Measurements from ENCODE around the gene DCTN3.
"Not testable (repeated sequence)": the region's sequence is repeated elsewhere in the genome, so short reads cannot be mapped to it uniquely, and the experiment has no call there.

The DCTN3 gene

GRCh38 chr9:34646211-34647083, 26.2 kb upstream of the DCTN3 start, which contains the start of gene GALT:
GALT (plus strand) TSS chr9:34646675; CDS start chr9:34646705, 30 bp downstream.
- DNase-seq (ENCODE audit: insufficient read length, low spot score) = peak; percentile 99
- peak; percentile 39 for TF ChIP-seq CTCF (IDR thresholded peaks at IDR 0.05; ENCODE audit: insufficient read depth, missing control alignments)
- no peak for FAIRE-seq

GRCh38 chr9:34644766-34645314, 24.5 kb upstream of the DCTN3 start:
- DNase-seq (ENCODE audit: insufficient read length, low spot score) (no peak), FAIRE-seq (no peak)
- no peak for TF ChIP-seq CTCF (IDR thresholded peaks at IDR 0.05; ENCODE audit: insufficient read depth, missing control alignments)

GRCh38 chr9:34642679-34643078, 22.4 kb upstream of the DCTN3 start:
- no peak for TF ChIP-seq CTCF (IDR thresholded peaks at IDR 0.05; ENCODE audit: insufficient read depth, missing control alignments)
- FAIRE-seq = no peak
- no peak for DNase-seq (ENCODE audit: insufficient read length, low spot score)

- not testable (repeated sequence) for FAIRE-seq; DNase-seq (ENCODE audit: insufficient read length, low spot score)
Measured at GRCh38 chr9:34639322-34639721, 19.0 kb upstream of the DCTN3 start.

GRCh38 chr9:34638138-34638445, 17.8 kb upstream of the DCTN3 start:
- no peak for FAIRE-seq
- no peak for DNase-seq (ENCODE audit: insufficient read length, low spot score)
- no peak for TF ChIP-seq CTCF (IDR thresholded peaks at IDR 0.05; ENCODE audit: insufficient read depth, missing control alignments)

GRCh38 chr9:34637356-34638137, 17.3 kb upstream of the DCTN3 start, which contains the start of gene SIGMAR1:
SIGMAR1 (minus strand) TSS chr9:34637787; CDS start chr9:34637697, 90 bp downstream.
- DNase-seq (ENCODE audit: insufficient read length, low spot score) (peak; percentile 87), FAIRE-seq (no peak)
- no peak for TF ChIP-seq CTCF (IDR thresholded peaks at IDR 0.05; ENCODE audit: insufficient read depth, missing control alignments)

- no peak for TF ChIP-seq CTCF (IDR thresholded peaks at IDR 0.05; ENCODE audit: insufficient read depth, missing control alignments)
- FAIRE-seq = no peak
Measured at GRCh38 chr9:34636791-34637355, 16.6 kb upstream of the DCTN3 start.

More at GRCh38 chr9:34636791-34637355, 16.6 kb upstream of the DCTN3 start:
- DNase-seq (ENCODE audit: insufficient read length, low spot score) = no peak

Measured in D721Med (cell line).